B cell (primary cell): Measurements from ENCODE around the gene CD101. TPM values are rescaled to one million over a fixed set of nuclear protein-coding genes. Genes with fewer than 3 reads are reported as not detected.

Experiments used
- ATAC-seq: fragments of 200-7000 bp; cut with Tn5 transposase; one replicate; pipeline ENCODE4 v1.10.0; 2021; ENCODE audit warnings: low read depth, mild to moderate bottlenecking, moderate number of reproducible peaks, moderate library complexity
- CTCF ChIA-PET: fragments of 350-600 bp; sonication (Branson Sonifier 250); formaldehyde crosslinking; loops from one replicate; lab custom pipeline; 2021; ENCODE audit warnings: antibody characterized with exemption, inconsistent platforms; lab: Charles Lee
- POLR2A ChIA-PET: fragments of 350-600 bp; sonication (Branson Sonifier 250); formaldehyde crosslinking; loops from one replicate; lab custom pipeline; 2021; ENCODE audit warnings: antibody characterized with exemption; lab: Charles Lee
- DNase-seq: peaks from one replicate; pipeline ENCODE4 v3.0.0; 2013
- H2AFZ ChIP-seq: 2 replicates; pipeline ENCODE4 v1.6.1; 2012; ENCODE audit warnings: mild to moderate bottlenecking, low read depth, low read length; ENCODE audit not compliant: insufficient read depth, poor library complexity, severe bottlenecking
- H3K27ac ChIP-seq, 2 donors: 1 replicate in 1 of 2; 2 replicates in 1 of 2; pipeline ENCODE4 v1.5.1; 2012 to 2013; ENCODE audit warnings: low read length in 2 of 2, mild to moderate bottlenecking in 2 of 2, moderate library complexity in 1 of 2
- H3K27me3 ChIP-seq, 4 experiments: fragments of 200-600 bp in 1 of 4; sonication (generic) in 1 of 4; replicated peaks in 1 of 4; 1 replicate in 2 of 4; 2 replicates in 2 of 4; pipeline versions ENCODE4 v1.6.1 to v1.7.0; 2013 to 2016; ENCODE audit warnings: low read length in 3 of 4, mild to moderate bottlenecking in 2 of 4, mixed read lengths in 1 of 4, moderate library complexity in 1 of 4; ENCODE audit not compliant: insufficient read depth in 4 of 4, control insufficient read depth in 3 of 4; ENCODE audit errors: control extremely low read depth in 1 of 4
- H3K36me3 ChIP-seq, 2 experiments: replicated peaks in 1 of 2; 1 replicate in 1 of 2; 2 replicates in 1 of 2; pipeline versions ENCODE4 v1.6.1 to v1.7.1; 2013; ENCODE audit warnings: low read length in 1 of 2; ENCODE audit not compliant: insufficient read depth in 2 of 2, control insufficient read depth in 1 of 2; ENCODE audit errors: control extremely low read depth in 1 of 2, extremely low read depth in 1 of 2
- H3K4me1 ChIP-seq, 2 donors: fragments of 200-600 bp in 1 of 2; sonication (generic) in 1 of 2; 1 replicate in 1 of 2; 2 replicates in 1 of 2; pipeline versions ENCODE4 v1.5.1 to v1.6.1; 2013 to 2017; ENCODE audit warnings: low read length in 2 of 2; ENCODE audit not compliant: control insufficient read depth in 2 of 2, insufficient read depth in 2 of 2
- H3K4me2 ChIP-seq: replicated peaks from 2 replicates; pipeline ENCODE3; 2012; ENCODE audit warnings: mild to moderate bottlenecking, low read depth, low read length; ENCODE audit not compliant: poor library complexity, severe bottlenecking
- H3K4me3 ChIP-seq, 5 experiments: fragments of 200-600 bp in 1 of 5; sonication (generic) in 1 of 5; 1 replicate in 3 of 5; 2 replicates in 2 of 5; pipeline versions ENCODE4 v1.5.1 to v1.7.0; 2011 to 2016; ENCODE audit warnings: low read length in 4 of 5, mild to moderate bottlenecking in 4 of 5, low read depth in 2 of 5, control low read depth in 1 of 5, moderate library complexity in 1 of 5; ENCODE audit not compliant: insufficient read depth in 1 of 5; ENCODE audit errors: control extremely low read depth in 1 of 5, extremely low read depth in 1 of 5
- H3K79me2 ChIP-seq: fragments of 200-600 bp; sonication (generic); one replicate; pipeline ENCODE4 v1.6.0; 2016; ENCODE audit warnings: low read length; ENCODE audit not compliant: control insufficient read depth, insufficient read depth
- H3K9ac ChIP-seq: fragments of 200-600 bp; sonication (generic); 2 replicates; pipeline ENCODE4 v1.6.1; 2017; ENCODE audit warnings: mild to moderate bottlenecking, low read length, moderate library complexity
- H3K9me3 ChIP-seq, 3 donors: one replicate each; pipeline versions ENCODE4 v1.6.1 to v1.7.1; 2013; ENCODE audit warnings: low read length in 2 of 3; ENCODE audit not compliant: control insufficient read depth in 2 of 3, insufficient read depth in 1 of 3; ENCODE audit errors: control extremely low read depth in 1 of 3
- H4K20me1 ChIP-seq: 2 replicates; pipeline ENCODE4 v1.6.0; 2012; ENCODE audit warnings: mild to moderate bottlenecking, low read length; ENCODE audit not compliant: insufficient read depth, control insufficient read depth, poor library complexity, severe bottlenecking
- H3K27ac Mint-ChIP-seq: one replicate; pipeline ENCODE4 v1.8.0; 2021; ENCODE audit warnings: mixed read lengths
- H3K27me3 Mint-ChIP-seq: one replicate; pipeline ENCODE4 v1.8.0; 2021; ENCODE audit warnings: mixed read lengths
- H3K4me1 Mint-ChIP-seq: one replicate; pipeline ENCODE4 v1.8.0; 2021; ENCODE audit warnings: mixed read lengths
- H3K4me3 Mint-ChIP-seq: one replicate; pipeline ENCODE4 v1.8.0; 2021; ENCODE audit warnings: mixed read lengths
- H3K9me3 Mint-ChIP-seq: one replicate; pipeline ENCODE4 v1.8.0; 2022; ENCODE audit warnings: mixed read lengths; ENCODE audit not compliant: insufficient read depth
- CTCF ChIP-seq: fragments of 200-600 bp; IDR thresholded peaks from one replicate; pipeline ENCODE4 v1.8.0; 2022; ENCODE audit warnings: antibody characterized with exemption, mild to moderate bottlenecking
- EZH2 ChIP-seq: IDR thresholded peaks from 2 replicates; pipeline ENCODE4 v1.6.1; 2012; ENCODE audit warnings: borderline replicate concordance, low read depth, mild to moderate bottlenecking, moderate library complexity, low read length; ENCODE audit not compliant: insufficient read depth, poor library complexity, severe bottlenecking
- WGBS: methylation state at CpG from one replicate; pipeline ENCODE4 v1.1.5; 2013; ENCODE audit warnings: missing lambda C conversion rate; ENCODE audit not compliant: insufficient coverage; 5-methylcytosine and 5-hydroxymethylcytosine counted together
- intact Hi-C: fragments of 100-400 bp; cut with micrococcal nuclease; formaldehyde crosslinking; loops from one replicate; pipeline ENCODE4 v1.10.0; 2022
- polyA plus RNA-seq: library from polyadenylated mRNA; depleted of rRNA; stranded (reverse); fragments of >200 nt; gene quantifications from 2 replicates; pipeline ENCODE4 v1.2.3, GENCODE V29; 2012
- total RNA-seq, 2 donors: library from RNA; stranded (reverse); fragments of 120-200 nt in 1 of 2; gene quantifications; 1 replicate in 1 of 2; 2 replicates in 1 of 2; pipeline versions ENCODE4 v1.2.3 to v1.2.4, GENCODE V29; 2013 to 2022

The CD101 gene
- total and polyA plus RNA-seq, 2 donors (not counting 1 experiment from before 2014, with no cell fraction given): 0.19 TPM; not detected in 1

- intact Hi-C loops: loop anchor here (1.0 to 10.0 kb wide), 3 partner anchors 61 to 828 kb away; no protein-coding TSS in a partner anchor
- no peaks in the 10 kb centered on the region for H3K9me3 Mint-ChIP-seq
- Histone ChIP-seq H4K20me1 (no peaks in the 10 kb centered on the region), H2AFZ (no peak overlapping the region), H3K27ac (no peak overlapping the region), H3K4me3 (no peak overlapping the region), H3K36me3 (peaks cover 1 to 6% of the 10 kb centered on the region in 2 experiments), H3K4me2 (no peak overlapping the region), H3K79me2 (no peaks in the 10 kb centered on the region), H3K4me1 (no peaks in the 10 kb centered on the region), H3K27me3 (no peaks in the 10 kb centered on the region), H3K9ac (no peak overlapping the region), H3K9me3 (no peaks in the 10 kb centered on the region)
- ChIA-PET CTCF (interaction anchor here (0.6 to 3.0 kb wide), 13 partner anchors 12 to 1356 kb away, joined by 3 to 39 read pairs (median 4); partner anchors contain the start of genes GDAP2 and WDR3), POLR2A (interaction anchor here (0.7 kb wide), 1 partner anchor 44 kb away, joined by 8 read pairs; no protein-coding TSS in a partner anchor)
- peaks cover 7% of the 10 kb centered on the region for H3K4me1 Mint-ChIP-seq
- 78% methylated on average over 3 of the region's 6 CpGs for WGBS
- peak; percentile 75 for TF ChIP-seq CTCF
- no peak for TF ChIP-seq EZH2
- no peak overlapping the region for H3K4me3 Mint-ChIP-seq
- peak; percentile 76 for ATAC-seq
- H3K27me3 Mint-ChIP-seq: no peaks in the 10 kb centered on the region
- H3K27ac Mint-ChIP-seq: no peak overlapping the region
- peak; percentile 53 for DNase-seq
Observed at GRCh38 chr1:117067533-117068370, 66.2 kb downstream of the CD101 start.

- Mint-ChIP-seq H3K4me1 (peaks cover 4% of the 10 kb centered on the region), H3K9me3 (no peaks in the 10 kb centered on the region), H3K4me3 (no peak overlapping the region), H3K27ac (no peak overlapping the region), H3K27me3 (no peaks in the 10 kb centered on the region)
- intact Hi-C loops: loop anchor here (1.0 to 10.0 kb wide), 2 partner anchors 60 to 606 kb away; no protein-coding TSS in a partner anchor
- DNase-seq: no peak
- POLR2A ChIA-PET: no interaction called here
- Histone ChIP-seq H3K27ac (no peak overlapping the region), H3K4me2 (no peak overlapping the region), H3K36me3 (peaks cover 1 to 4% of the 10 kb centered on the region in 2 experiments), H3K9ac (no peak overlapping the region), H3K9me3 (no peaks in the 10 kb centered on the region), H3K4me1 (no peaks in the 10 kb centered on the region), H2AFZ (no peak overlapping the region), H3K27me3 (no peaks in the 10 kb centered on the region), H3K4me3 (no peak overlapping the region), H4K20me1 (no peaks in the 10 kb centered on the region), H3K79me2 (no peaks in the 10 kb centered on the region)
- no peak for TF ChIP-seq EZH2
- no peak for TF ChIP-seq CTCF
- CTCF ChIA-PET: interaction anchor here (0.6 to 3.0 kb wide), 10 partner anchors 25 to 1357 kb away, joined by 3 to 39 read pairs (median 6); partner anchors contain the start of genes GDAP2 and WDR3
- ATAC-seq: no peak
- WGBS: 100% methylated on average over 1 of the region's 5 CpGs
Observed at GRCh38 chr1:117068580-117068979, 67.0 kb downstream of the CD101 start.
